WTC11 (cell line): ENCODE data around the gene GPATCH4.
"Not testable (repeated sequence)": the region's sequence is repeated elsewhere in the genome, so short reads cannot be mapped to it uniquely, and the experiment has no call there.

Source experiments
- ATF2 ChIP-seq: sonication (generic); formaldehyde crosslinking; IDR thresholded peaks from 2 replicates; pipeline ENCODE4 v1.8.1; 2022; ENCODE audit warnings: low read depth, missing genetic modification reagents, borderline replicate concordance
- E2F4 ChIP-seq: sonication (generic); formaldehyde crosslinking; IDR thresholded peaks from 2 replicates; pipeline ENCODE4 v1.8.1; 2022; ENCODE audit warnings: low read depth, mild to moderate bottlenecking, moderate library complexity, missing genetic modification reagents, borderline replicate concordance
- FOXK1 ChIP-seq: sonication (generic); formaldehyde crosslinking; IDR thresholded peaks from 2 replicates; pipeline ENCODE4 v1.8.0; 2022; ENCODE audit warnings: mild to moderate bottlenecking, moderate library complexity, missing genetic modification reagents
- GABPB1 ChIP-seq: sonication (generic); formaldehyde crosslinking; IDR thresholded peaks from 2 replicates; pipeline ENCODE4 v1.8.1; 2023; ENCODE audit warnings: mild to moderate bottlenecking, missing genetic modification reagents
- NFE2L1 ChIP-seq: sonication (generic); formaldehyde crosslinking; IDR thresholded peaks from 2 replicates; pipeline ENCODE4 v1.8.1; 2023; ENCODE audit warnings: missing genetic modification reagents
- NR2C2 ChIP-seq: sonication (generic); formaldehyde crosslinking; IDR thresholded peaks from 2 replicates; pipeline ENCODE4 v1.8.0; 2022; ENCODE audit warnings: mild to moderate bottlenecking, missing genetic modification reagents
- PRRX2 ChIP-seq: fragments of 250-450 bp; sonication (Bioruptor Pico); IDR thresholded peaks from 2 replicates; pipeline ENCODE4 v1.8.0; 2021; ENCODE audit warnings: mild to moderate bottlenecking
- RELA ChIP-seq: sonication (generic); formaldehyde crosslinking; IDR thresholded peaks from 2 replicates; pipeline ENCODE4 v1.8.1; 2022; ENCODE audit warnings: missing genetic modification reagents, mild to moderate bottlenecking, borderline replicate concordance
- SMAD3 ChIP-seq: sonication (generic); formaldehyde crosslinking; IDR thresholded peaks from 2 replicates; pipeline ENCODE4 v1.8.0; 2022; ENCODE audit warnings: missing genetic modification reagents, mild to moderate bottlenecking, borderline replicate concordance
- ZNF138 ChIP-seq: sonication (generic); formaldehyde crosslinking; conservative IDR thresholded peaks from 2 replicates; pipeline ENCODE4 v1.8.1; 2022; ENCODE audit warnings: mild to moderate bottlenecking, moderate library complexity, missing genetic modification reagents
- TF ChIP-seq, protein P1 (sequence below): sonication (generic); formaldehyde crosslinking; IDR thresholded peaks from 2 replicates; pipeline ENCODE4 v1.8.0; 2022; ENCODE audit warnings: mild to moderate bottlenecking, missing genetic modification reagents
- TF ChIP-seq, protein P2 (sequence below): sonication (generic); formaldehyde crosslinking; IDR thresholded peaks from 2 replicates; pipeline ENCODE4 v1.8.0; 2022; ENCODE audit warnings: missing genetic modification reagents
- TF ChIP-seq, protein P3 (sequence below): fragments of 200-600 bp; IDR thresholded peaks from 2 replicates; pipeline ENCODE4 v1.8.0; 2022; ENCODE audit warnings: antibody characterized with exemption

- not testable (repeated sequence) for TF ChIP-seq SMAD3 (CRISPR knock-in tag); FOXK1 (CRISPR knock-in tag); RELA (CRISPR knock-in tag); E2F4 (CRISPR knock-in tag); NR2C2 (CRISPR knock-in tag); NFE2L1 (CRISPR knock-in tag); ZNF138 (CRISPR knock-in tag); PRRX2 (CRISPR knock-in tag); ATF2; GABPB1 (CRISPR knock-in tag)
- TF ChIP-seq, protein P1, sequence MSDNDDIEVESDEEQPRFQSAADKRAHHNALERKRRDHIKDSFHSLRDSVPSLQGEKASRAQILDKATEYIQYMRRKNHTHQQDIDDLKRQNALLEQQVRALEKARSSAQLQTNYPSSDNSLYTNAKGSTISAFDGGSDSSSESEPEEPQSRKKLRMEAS: not testable (repeated sequence)
- TF ChIP-seq, protein P2, sequence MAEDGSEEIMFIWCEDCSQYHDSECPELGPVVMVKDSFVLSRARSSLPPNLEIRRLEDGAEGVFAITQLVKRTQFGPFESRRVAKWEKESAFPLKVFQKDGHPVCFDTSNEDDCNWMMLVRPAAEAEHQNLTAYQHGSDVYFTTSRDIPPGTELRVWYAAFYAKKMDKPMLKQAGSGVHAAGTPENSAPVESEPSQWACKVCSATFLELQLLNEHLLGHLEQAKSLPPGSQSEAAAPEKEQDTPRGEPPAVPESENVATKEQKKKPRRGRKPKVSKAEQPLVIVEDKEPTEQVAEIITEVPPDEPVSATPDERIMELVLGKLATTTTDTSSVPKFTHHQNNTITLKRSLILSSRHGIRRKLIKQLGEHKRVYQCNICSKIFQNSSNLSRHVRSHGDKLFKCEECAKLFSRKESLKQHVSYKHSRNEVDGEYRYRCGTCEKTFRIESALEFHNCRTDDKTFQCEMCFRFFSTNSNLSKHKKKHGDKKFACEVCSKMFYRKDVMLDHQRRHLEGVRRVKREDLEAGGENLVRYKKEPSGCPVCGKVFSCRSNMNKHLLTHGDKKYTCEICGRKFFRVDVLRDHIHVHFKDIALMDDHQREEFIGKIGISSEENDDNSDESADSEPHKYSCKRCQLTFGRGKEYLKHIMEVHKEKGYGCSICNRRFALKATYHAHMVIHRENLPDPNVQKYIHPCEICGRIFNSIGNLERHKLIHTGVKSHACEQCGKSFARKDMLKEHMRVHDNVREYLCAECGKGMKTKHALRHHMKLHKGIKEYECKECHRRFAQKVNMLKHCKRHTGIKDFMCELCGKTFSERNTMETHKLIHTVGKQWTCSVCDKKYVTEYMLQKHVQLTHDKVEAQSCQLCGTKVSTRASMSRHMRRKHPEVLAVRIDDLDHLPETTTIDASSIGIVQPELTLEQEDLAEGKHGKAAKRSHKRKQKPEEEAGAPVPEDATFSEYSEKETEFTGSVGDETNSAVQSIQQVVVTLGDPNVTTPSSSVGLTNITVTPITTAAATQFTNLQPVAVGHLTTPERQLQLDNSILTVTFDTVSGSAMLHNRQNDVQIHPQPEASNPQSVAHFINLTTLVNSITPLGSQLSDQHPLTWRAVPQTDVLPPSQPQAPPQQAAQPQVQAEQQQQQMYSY: not testable (repeated sequence)
- TF ChIP-seq, protein P3, sequence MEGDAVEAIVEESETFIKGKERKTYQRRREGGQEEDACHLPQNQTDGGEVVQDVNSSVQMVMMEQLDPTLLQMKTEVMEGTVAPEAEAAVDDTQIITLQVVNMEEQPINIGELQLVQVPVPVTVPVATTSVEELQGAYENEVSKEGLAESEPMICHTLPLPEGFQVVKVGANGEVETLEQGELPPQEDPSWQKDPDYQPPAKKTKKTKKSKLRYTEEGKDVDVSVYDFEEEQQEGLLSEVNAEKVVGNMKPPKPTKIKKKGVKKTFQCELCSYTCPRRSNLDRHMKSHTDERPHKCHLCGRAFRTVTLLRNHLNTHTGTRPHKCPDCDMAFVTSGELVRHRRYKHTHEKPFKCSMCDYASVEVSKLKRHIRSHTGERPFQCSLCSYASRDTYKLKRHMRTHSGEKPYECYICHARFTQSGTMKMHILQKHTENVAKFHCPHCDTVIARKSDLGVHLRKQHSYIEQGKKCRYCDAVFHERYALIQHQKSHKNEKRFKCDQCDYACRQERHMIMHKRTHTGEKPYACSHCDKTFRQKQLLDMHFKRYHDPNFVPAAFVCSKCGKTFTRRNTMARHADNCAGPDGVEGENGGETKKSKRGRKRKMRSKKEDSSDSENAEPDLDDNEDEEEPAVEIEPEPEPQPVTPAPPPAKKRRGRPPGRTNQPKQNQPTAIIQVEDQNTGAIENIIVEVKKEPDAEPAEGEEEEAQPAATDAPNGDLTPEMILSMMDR: not testable (repeated sequence)
Observed at GRCh38 chr1:156631152-156631551, 29.9 kb upstream of the GPATCH4 start.
